Endometrial microvascular endothelial cells (primary cell): ENCODE data around the gene ME1. TPM values are rescaled to one million over a fixed set of nuclear protein-coding genes. Genes with fewer than 3 reads are reported as not detected.

ENCODE experiments used
- in situ Hi-C: cut with HindIII; loops from 2 replicates; pipeline ENCODE4 v1.10.0; 2017; ENCODE audit warnings: low sequenced_read_pairs, low pct_unique_long_range_greater_than_20kb; ENCODE audit errors: inconsistent ontology term
- total RNA-seq: library from RNA; depleted of rRNA; stranded (reverse); fragments of >200 nt; gene quantifications from one replicate; pipeline ENCODE4 v1.2.3, GENCODE V29; 2015; ENCODE audit errors: inconsistent ontology term

ME1 gene
- total RNA-seq, 1 donor from 2014 or later, result 22.7 TPM

DNA sequence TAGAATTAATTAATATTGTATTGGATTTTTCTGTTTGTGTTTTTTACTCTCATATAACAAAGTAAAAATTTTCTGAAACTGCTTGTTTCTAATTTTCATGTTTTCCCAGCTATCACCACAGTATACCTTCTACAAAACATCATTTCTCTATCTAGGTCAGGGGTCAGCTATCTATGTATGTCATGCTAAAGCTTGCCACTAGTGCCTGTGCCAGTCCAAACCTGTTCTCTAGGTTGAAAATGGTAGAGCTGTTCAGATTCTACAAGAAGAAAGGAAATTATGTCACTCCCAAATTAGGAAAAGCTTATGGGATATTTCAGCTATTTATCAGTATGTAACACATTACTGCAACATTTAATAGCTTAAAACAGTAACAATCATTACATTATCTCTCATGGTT, 5.8 kb upstream of the ME1 start:
- in situ Hi-C loops, result no loop called here

DNA sequence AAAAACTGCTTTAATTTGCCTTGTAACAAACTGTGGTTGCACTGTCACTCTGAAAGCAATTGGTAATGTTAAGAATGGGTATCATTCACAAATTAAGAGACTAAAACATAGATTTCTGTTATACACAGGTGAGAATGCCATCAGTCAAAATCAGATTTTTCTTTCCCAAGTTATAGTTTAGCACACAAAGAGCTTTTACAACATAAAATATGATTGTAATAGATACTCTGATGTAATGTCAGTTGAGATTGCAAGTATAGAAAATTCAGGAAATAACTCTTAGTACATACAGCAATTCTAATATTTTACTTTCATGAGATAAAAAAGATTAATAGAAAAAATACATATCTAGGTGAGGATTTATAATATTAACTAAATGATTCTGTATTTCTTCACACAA, 2.3 kb upstream of the ME1 start:
- in situ Hi-C loops, result no loop called here

DNA sequence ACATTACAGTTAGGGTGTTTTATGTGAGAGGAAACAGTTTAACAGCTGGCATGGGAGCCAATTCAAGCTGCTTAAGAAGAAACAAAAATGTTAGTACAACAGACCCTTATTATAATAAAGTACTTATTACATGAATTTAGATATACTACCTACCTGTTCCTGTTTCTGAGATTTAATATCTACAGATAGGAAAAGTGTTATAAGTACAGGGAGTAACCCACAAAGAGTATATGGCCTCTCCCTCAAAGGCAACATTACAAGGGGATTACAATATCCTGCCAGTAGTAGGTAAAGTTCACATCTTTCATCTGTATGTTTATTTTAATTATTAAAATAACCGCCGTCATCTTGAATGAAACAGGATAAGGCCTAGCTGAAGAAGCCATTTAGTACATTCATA, 1.8 kb upstream of the ME1 start:
- in situ Hi-C loops, result no loop called here

DNA sequence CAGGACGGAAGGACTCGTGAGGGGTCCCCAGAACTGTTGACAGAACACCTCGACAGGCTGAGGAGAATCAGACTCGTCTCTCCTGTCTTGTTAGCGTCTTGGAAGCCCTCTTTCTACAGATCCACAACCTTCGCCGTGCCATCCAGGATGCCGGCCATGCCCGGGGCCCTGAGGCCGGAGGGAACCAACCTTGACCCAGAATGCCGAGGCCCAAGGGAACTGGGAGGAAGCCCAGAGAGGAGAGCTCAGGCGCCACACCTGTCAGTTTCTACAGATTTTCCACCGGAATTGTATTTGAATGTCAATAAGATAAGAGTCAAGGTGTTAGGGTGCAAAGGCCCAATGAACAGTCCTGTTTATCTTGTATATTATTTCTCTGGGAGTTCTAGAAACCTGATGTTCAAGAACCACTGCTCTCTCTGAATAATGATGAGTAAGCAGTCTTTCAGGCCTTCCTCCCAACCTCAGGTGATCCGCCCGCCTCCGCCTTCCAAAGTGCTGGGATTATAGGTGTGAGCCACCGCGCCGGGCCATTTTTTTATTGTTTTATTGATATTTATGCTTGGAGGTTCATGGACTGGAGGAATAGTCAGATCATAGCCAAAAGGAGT, 799 bp upstream of the ME1 start:
- in situ Hi-C loops, result no loop called here

DNA sequence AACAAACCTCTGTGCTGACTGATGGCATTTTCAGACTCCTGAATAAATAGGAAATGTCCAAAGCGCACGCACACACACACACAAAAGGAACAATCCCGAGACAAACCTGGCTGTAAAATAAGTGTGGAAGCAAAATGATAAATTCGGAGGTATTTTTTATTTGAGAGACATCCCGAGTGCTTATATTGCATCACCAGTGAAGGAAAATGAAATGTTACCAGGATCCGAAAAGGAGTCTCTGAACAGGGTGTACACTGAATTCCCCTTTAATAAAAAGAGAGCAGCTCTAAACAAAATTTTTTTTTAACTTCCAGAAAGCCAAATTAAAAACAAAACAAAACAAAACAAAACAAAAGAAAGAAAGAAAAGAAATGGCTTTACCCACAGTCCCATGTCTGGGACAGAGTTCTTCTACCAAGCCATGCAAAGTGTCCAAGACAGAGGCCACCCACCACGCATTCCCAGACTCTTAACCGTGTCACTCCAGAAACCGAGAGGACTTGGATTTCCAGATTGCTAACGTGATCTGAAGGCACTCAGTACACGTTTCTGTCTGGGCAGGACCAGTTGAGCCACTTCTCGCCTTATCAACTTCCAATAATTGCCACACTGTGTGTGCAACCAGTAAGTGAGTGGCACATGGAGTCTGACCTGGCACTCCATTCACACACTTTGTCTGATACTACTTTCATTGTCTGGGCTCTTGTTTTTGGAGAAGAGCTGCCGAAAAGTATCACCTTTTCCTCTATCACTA, 817 bp downstream of the ME1 start:
- in situ Hi-C loops, result no loop called here

DNA sequence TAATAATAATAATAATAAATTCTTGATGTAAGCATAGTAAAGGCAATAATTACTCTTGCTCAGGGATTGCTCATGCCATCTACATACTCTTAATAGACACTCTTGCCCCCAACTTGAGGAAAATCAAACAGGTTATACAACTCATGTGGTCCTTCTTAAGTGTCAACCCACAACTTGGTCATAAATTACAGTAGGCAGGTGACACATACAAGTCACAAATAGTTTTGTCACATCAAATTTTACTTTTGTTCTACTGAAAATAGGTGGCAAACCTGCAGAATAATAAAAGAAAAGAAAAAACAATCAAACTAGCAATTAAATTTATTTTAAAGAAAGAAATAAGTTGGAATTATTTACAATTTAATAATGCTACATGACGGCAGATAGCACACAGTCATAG, 1.6 kb downstream of the ME1 start:
- in situ Hi-C loops, result no loop called here

DNA sequence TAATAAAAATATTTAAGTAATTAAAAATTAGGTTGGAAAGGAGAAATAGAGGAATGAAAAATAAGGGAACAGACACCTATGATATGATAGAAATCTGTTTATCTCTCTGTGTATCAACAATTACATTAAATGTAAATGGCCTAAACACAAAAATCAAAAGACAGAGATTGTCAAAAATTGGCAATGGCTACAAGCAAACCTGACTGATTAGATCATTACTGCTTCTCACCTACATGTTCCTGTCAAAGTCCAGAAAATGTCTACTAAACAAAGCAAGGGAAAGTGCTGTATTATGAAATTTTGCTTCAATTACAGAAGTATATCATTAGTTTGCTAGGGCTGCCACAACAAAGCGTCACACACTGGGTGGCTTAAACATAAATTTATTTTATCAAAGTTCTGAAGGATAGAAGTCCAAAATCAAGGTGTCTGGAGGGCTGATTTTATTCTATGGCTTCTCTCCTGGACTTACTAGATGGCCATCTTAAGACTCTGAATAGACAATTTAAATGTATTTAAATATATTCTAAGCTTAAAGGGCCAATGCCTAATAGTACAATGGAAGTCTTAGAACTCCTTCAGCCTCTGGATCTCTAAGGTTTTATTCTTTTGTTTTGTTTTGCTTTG, 6.3 kb downstream of the ME1 start:
- in situ Hi-C loops, result loop anchor here (25.0 kb wide), 1 partner anchor 212 kb away; no protein-coding TSS in a partner anchor

DNA sequence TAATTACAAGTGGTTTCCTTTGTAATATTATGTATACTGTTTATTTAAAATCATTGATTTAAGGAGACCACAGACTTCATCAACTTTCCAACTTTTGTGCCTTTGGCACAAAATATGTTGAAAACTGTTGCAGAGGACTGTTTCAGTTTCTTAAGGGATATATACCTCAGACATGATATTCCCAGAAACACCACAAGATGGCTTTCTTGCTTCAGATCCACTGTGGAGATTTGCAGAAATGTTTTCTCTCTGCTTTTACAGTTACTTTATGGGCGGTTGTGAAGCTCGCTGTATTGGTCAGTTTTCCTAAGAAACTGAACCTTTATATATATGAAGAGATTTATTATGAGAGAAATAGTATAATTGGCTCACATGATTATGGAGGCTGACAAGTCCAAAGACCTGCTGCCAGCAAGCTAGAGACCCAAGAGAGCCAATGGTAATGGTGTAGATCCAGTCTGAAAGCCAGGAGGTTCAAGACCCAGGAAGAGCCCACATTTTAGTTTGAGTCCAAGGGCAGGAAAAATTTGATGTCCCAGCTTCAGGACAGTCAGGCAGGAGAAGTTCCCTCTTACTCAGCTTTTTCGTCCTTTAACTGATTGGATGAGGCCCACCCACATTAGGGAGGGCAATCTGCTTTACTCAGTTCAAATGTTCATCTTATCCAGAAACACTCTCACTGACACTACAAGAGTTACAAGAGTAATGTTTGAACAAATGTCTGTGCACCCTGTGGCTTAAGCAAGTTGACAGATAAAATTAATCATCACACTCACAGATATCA, 12.8 kb downstream of the ME1 start:
- in situ Hi-C loops, result loop anchor here (25.0 kb wide), 1 partner anchor 206 kb away; no protein-coding TSS in a partner anchor

DNA sequence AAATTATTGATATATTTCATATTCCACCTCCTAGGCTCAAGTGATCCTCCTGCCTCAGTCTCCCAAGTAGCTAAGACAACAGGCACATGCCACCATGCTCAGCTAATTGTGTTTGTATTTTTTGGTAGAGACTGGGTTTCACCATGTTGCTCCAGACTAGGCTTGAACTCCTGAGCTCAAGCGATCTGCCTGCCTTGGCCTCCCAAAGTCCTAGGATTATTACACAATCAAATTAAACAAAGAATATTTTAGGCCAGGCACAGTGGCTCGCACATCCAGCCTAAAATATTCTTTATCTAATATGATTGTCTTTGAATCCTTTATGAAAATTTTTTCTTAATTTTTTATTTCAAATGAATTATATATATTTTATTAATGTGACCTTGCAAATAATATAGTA, 17.8 kb downstream of the ME1 start:
- in situ Hi-C loops, result loop anchor here (25.0 kb wide), 1 partner anchor 201 kb away; no protein-coding TSS in a partner anchor

DNA sequence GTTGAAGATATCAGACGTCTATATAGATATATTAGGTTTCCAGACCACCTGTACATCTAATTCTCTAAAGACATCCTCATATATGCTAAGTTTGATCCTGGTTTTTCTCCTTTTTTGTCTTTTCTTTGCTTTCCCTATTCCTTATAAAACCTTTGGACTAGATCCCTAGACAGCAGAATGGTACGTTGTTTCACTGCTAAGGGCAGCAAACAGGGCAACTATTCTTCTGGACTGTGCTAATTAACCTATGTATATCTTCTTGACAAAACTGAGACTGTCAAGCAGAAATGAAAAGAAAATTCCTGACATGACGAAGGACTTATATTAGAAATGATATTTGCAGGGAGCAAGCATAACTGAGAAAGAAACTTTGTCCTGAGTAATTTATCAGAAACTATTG, 19.1 kb downstream of the ME1 start:
- in situ Hi-C loops, result loop anchor here (25.0 kb wide), 1 partner anchor 199 kb away; no protein-coding TSS in a partner anchor

DNA sequence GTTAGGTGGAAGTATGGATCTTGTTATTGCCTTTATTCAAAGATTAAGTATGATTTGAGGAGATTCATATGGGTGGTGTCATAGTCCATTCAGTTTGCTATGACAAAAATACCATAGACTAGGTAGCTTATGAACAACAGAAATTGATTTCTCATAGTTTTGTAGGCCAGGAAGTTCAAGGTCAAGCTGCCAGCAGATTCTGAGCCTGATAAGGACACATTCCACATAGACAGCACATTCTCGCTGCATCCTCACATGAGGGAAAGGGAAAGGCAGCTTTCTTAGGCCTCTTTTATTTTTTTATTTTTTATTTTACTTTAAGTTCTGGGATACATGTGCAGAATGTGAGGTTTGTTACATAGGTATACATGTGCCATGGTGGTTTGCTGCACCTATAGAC, 27.7 kb downstream of the ME1 start:
- in situ Hi-C loops, result loop anchor here (25.0 kb wide), 1 partner anchor 191 kb away; no protein-coding TSS in a partner anchor

DNA sequence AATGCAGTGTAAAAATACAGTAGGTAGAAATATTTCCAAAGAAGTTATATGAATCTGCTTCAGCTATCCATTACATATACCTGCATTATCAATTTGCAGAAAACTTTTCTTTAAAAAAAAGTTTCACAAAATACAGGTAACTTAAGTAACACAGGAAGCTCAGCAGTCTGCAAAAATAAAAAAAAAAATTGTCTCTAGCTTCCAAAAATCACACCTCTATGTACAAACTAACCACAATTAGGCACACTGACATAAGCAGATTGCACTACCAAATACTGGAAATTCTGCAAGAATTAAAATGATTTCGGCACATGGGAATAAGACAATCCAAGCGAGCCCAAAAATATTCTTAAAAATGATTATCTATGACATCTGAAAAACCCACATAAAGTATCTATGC, 41.2 kb downstream of the ME1 start:
- in situ Hi-C loops, result no loop called here

DNA sequence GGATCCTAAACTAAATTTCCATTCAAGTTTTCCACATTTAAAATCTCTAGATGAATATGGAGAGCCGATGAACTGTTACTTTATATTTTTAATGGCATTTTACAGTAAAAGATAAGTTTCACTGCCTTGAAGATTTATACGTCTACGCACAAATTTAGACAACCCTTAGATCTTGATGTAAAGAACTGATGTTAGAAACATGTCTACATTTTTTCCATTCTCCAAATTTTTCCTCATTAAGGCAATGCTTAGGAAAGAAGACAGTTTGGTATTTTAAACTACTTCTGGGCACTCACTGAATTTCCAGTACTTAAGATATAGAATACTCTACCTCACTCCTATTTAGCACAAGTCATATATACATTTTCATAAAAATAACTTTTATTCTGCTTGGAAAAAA, 45.4 kb downstream of the ME1 start:
- in situ Hi-C loops, result no loop called here

DNA sequence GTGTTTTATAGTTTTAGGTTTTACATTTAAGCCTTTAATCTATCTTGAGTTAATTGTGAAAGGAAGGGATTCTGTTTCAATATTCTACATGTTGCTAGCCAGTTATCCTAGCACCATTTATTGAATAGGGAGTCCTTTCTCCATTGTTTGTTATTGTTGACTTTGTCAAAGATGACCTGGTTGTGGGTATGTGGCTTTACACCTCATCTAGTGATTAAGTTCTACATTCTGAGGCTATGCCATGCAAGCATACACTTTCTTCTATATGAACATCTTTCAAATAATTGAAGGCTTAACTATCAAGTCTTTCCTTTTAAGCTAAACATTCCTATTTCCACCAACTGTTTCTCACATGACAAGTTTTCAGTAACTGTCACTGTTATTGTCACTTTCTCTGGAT, 46.1 kb downstream of the ME1 start:
- in situ Hi-C loops, result no loop called here

DNA sequence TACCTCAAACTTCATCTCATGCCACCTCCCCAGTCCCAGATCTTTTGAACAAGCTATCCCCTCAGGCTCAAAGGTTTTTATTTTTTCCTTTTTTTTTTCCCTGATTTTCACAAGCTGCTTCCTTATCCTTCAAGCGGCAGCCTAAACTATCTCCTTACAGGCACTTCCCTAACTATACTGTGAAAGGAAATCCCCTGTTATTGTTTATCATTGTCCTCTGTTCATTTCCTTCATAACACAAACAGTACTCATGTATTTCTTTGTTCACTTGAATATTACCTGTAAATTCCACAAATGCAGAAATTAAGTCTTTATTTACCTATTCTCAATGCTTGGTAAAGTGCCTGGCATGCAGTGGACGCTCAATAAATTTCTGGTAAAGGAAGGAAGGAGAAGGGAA, 48.9 kb downstream of the ME1 start:
- in situ Hi-C loops, result no loop called here

DNA sequence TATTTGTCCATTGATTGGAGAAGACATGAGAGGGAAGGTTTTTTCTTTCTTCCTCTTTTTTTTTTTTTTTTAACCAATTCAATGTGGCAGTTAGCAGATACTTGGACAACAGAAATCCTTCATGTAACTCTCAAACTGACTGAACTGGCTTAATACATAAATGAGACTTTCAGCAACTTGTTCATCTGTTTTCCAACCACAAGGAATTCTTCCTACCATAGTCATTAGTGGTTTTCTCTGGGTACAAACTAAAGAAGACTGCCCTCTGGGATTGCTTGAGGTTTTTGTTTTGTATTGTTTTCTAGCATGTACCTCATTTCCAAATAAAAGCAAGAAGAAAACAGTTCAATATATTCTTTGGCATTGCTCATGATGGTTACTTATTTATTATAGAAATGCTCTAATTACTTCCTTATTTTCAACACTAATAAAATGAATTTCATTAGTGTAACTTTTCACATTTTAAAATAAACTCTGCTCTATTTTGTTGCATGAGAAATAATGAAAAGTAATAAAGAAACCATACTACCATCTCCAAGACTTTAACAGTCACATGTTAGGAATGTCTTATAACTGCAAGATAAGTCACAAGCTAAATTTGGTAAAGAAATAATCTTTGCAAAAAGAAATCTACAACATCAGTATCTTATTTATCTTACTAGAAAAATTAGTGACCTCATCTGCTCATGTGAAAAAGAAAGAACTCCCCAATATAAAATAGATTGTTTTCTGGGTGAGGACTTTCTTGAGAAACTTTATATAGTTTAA, 52.0 kb downstream of the ME1 start:
- in situ Hi-C loops, result no loop called here

DNA sequence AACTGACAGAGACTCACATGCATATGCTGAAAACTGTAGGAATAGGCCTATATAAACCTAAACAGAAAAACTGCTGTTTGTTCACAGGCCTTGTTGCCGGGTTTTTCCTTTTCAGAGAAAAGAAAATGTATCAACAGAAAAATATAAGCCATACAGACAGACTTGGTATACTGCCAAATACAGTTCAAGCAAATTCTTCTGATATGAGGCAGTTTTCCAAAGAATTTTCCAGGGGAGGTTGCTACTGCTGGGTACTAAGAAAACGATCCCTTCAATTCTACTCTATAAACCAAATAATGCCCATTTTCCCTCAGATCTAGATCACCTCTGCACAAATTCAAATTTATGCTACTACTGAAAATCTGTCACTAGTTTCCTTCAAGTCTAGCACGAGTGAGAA, 59.4 kb downstream of the ME1 start:
- in situ Hi-C loops, result no loop called here

DNA sequence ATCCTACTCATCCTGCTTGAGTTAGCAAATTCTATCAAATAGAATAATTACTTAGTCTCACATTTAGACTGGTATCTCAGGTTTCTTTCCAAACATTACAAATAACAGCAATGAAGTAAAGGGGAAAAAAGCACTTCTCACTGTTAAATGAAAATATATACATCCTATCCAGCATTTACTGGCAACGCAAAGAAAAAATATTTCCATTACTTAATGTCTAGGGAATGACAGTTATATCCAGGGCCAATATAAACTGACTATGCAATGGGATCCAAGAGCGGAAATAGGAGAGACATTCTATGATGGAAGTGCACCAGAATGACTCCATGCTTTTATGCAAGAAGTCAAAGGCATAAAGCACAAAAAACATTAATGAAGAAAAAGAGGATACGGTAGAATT, 60.3 kb downstream of the ME1 start:
- in situ Hi-C loops, result no loop called here

DNA sequence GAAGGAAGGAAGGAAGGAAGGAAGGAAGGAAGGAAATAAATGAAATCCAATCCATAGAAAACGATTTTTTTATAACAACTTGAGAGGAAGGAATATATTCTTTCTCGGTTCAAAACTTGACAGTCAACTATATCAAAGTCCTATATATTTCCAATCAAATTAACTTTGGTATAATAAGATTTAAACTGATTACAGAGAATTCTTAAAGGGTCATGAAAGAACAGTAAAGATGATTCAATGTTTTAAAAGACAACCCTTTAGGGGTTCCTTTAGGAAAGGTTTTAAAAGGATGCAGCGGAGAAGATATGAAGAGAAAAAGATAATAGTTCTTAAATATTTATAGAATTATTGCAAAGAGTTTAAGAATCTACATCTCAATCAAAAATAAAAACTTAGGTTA, 61.2 kb downstream of the ME1 start:
- in situ Hi-C loops, result no loop called here
